Measurements from ENCODE around the gene MAST1. TPM values are rescaled to one million over a fixed set of nuclear protein-coding genes. Genes with fewer than 3 reads are reported as not detected.

The MAST1 gene
- total RNA-seq, 2 donors from 2014 or later = 0.26 TPM; not detected in 1

DNA sequence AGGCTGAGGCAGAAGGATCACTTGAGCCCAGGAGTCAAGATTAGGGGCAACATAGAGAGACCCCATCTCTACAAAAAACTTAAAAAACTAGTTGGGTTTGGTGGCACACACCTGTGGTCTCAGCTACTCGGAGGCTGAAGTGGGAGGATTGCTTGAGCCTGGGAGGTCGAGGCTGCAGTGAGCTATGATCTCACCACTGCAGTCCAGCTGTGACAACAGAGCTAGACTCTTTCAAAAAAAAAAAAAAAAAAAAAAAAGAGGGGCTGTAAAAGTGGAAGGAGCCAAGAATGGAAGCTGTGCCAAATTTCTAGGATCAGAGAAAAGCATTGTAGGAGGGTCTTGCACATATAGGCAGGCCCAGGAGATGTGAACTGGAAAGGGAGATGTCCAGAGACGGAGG lies 33.4 kb downstream of the MAST1 start:
- TF ChIP-seq, protein P1, sequence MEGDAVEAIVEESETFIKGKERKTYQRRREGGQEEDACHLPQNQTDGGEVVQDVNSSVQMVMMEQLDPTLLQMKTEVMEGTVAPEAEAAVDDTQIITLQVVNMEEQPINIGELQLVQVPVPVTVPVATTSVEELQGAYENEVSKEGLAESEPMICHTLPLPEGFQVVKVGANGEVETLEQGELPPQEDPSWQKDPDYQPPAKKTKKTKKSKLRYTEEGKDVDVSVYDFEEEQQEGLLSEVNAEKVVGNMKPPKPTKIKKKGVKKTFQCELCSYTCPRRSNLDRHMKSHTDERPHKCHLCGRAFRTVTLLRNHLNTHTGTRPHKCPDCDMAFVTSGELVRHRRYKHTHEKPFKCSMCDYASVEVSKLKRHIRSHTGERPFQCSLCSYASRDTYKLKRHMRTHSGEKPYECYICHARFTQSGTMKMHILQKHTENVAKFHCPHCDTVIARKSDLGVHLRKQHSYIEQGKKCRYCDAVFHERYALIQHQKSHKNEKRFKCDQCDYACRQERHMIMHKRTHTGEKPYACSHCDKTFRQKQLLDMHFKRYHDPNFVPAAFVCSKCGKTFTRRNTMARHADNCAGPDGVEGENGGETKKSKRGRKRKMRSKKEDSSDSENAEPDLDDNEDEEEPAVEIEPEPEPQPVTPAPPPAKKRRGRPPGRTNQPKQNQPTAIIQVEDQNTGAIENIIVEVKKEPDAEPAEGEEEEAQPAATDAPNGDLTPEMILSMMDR (IDR thresholded peaks at IDR 0.05) = no peak
- TF ChIP-seq POLR2A (IDR thresholded peaks at IDR 0.05) = no peak
- H3K27ac ChIP-seq = no peak overlapping the region
- intact Hi-C loops (cut with DNase I) = no loop called here
- WGBS, 2 donors = 86 to 88% methylated on average over 3 of the region's 3 CpGs
- no peak overlapping the region for H3K4me3 ChIP-seq
- no peaks in the 10 kb centered on the region for H3K9me3 ChIP-seq
- H3K27me3 ChIP-seq = no peaks in the 10 kb centered on the region
- H3K4me1 ChIP-seq = peaks cover 17% of the 10 kb centered on the region
- DNase-seq = no peak
- no peak for ATAC-seq
- peaks cover 0 to 6% of the 10 kb centered on the region in 2 donors for H3K36me3 ChIP-seq (replicated peaks in 1 of 2; ENCODE audit: insufficient read depth in 1 of 2, low read depth in 2 of 2)

DNA sequence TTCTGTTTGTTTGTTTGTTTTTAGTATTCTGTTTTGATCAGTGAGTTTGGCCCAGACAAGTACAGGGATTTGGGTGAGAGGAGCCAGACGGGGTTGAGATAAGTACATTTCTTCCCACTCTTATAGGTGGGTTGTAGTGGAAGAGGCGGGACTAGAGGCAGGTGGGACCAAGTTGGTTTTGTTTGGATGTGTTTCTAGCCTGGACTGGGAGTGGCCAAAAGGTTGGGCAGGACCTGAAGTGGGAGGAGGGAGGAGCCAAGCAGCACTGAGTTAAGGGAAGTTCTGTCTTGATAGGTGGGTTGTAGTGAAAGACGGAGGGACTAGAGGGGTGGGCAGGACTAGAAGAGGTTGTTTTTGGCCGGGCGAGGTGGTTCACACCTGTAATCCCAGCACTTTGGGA lies 33.9 kb downstream of the MAST1 start:
- ATAC-seq (no peak), DNase-seq (no peak)
- intact Hi-C loops (cut with DNase I) = no loop called here
- Histone ChIP-seq H3K4me1 (peaks cover 14% of the 10 kb centered on the region), H3K36me3 (replicated peaks in 1 of 2; ENCODE audit: insufficient read depth in 1 of 2, low read depth in 2 of 2) (peaks cover 0 to 6% of the 10 kb centered on the region in 2 donors), H3K27me3 (no peaks in the 10 kb centered on the region), H3K27ac (no peak overlapping the region), H3K9me3 (no peaks in the 10 kb centered on the region), H3K4me3 (no peak overlapping the region)
- TF ChIP-seq, protein P1 (IDR thresholded peaks at IDR 0.05) = no peak
- TF ChIP-seq POLR2A (IDR thresholded peaks at IDR 0.05) = no peak
- 84 to 86% methylated on average over 5 of the region's 5 CpGs for WGBS, 2 donors

DNA sequence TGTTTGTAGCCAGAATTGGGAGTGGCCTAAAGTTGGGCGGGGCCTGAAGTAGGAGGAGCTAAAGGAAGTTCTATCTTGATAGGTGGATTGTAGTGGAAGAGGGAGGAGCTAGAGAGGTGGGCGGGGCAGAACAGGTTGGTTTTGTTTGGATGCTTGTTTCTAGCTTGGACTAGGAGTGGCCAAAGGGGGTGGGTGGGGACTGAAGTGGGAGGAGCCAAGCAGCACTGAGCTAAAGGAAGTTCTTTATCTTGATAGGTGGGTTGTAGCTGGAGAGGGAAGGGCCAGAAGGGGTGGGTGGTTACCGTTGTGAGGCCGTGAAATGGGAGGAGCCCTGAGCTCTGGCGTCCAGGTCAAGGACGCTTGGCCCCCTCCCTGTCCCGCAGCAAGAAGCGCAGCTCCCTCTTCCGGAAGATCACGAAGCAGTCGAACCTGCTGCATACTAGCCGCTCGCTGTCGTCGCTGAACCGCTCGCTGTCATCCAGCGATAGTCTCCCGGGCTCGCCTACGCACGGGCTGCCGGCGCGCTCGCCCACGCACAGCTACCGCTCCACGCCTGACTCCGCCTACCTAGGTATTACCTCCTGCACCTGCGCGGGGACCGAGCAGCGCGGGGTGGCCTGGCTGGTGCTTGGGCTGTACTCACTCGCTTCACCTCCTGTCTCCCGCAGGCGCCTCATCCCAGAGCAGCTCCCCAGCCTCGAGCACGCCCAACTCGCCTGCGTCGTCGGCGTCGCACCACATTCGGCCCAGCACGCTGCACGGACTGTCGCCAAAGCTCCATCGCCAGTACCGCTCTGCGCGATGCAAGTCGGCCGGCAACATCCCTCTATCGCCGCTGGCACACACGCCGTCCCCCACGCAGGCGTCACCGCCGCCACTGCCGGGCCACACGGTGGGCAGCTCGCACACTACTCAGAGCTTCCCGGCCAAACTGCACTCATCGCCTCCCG lies 34.9 kb downstream of the MAST1 start:
- Histone ChIP-seq H3K27ac (no peak overlapping the region), H3K9me3 (no peaks in the 10 kb centered on the region), H3K4me1 (peaks cover 7% of the 10 kb centered on the region), H3K4me3 (no peak overlapping the region), H3K36me3 (replicated peaks in 1 of 2; ENCODE audit: insufficient read depth in 1 of 2, low read depth in 2 of 2) (peaks cover 0 to 6% of the 10 kb centered on the region in 2 donors), H3K27me3 (no peaks in the 10 kb centered on the region)
- WGBS, 2 donors = 70 to 72% methylated on average over 38 to 70 of the region's 70 CpGs
- ATAC-seq (peak; percentile 82), DNase-seq (peak; percentile 75 to 93 (median 84))
- TF ChIP-seq, protein P1 (IDR thresholded peaks at IDR 0.05) = peak in 1 of 7 experiments; percentile 7
- TF ChIP-seq POLR2A (IDR thresholded peaks at IDR 0.05) = no peak
- intact Hi-C loops (cut with DNase I) = no loop called here

DNA sequence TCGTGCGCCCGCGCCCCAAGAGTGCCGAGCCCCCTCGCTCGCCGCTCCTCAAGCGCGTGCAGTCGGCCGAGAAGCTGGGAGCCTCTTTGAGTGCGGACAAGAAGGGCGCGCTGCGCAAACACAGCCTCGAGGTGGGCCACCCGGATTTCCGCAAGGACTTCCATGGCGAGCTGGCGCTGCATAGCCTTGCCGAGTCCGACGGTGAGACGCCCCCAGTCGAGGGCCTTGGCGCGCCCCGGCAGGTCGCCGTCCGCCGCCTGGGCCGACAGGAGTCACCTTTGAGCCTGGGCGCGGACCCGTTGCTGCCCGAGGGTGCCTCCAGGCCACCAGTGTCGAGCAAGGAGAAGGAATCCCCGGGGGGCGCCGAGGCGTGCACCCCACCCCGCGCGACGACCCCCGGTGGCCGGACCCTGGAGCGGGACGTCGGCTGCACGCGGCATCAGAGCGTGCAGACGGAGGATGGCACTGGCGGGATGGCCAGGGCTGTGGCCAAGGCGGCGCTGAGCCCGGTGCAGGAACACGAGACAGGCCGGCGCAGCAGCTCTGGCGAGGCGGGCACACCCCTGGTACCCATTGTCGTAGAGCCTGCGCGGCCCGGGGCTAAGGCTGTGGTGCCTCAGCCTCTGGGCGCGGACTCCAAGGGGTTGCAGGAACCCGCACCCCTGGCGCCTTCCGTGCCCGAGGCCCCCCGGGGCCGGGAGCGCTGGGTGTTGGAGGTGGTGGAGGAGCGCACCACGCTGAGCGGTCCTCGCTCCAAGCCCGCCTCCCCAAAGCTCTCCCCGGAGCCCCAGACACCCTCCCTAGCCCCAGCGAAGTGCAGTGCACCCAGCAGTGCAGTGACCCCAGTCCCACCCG lies 35.8 kb downstream of the MAST1 start:
- no peaks in the 10 kb centered on the region for H3K27me3 ChIP-seq
- ATAC-seq (no peak), DNase-seq (no peak)
- TF ChIP-seq, protein P1 (IDR thresholded peaks at IDR 0.05) = no peak
- no peak for TF ChIP-seq POLR2A (IDR thresholded peaks at IDR 0.05)
- peaks cover 0 to 6% of the 10 kb centered on the region in 2 donors for H3K36me3 ChIP-seq (replicated peaks in 1 of 2; ENCODE audit: insufficient read depth in 1 of 2, low read depth in 2 of 2)
- H3K9me3 ChIP-seq = no peaks in the 10 kb centered on the region
- intact Hi-C loops (cut with DNase I) = no loop called here
- H3K4me3 ChIP-seq = no peak overlapping the region
- no peak overlapping the region for H3K27ac ChIP-seq
- H3K4me1 ChIP-seq = peaks cover 7% of the 10 kb centered on the region
- WGBS, 2 donors = 78 to 87% methylated on average over 20 to 50 of the region's 86 CpGs

Measured in body of pancreas (tissue), 4 donors.